GM13977 (cell line): ENCODE results near the gene RANBP17.
A peak's percentile ranks its signal among the peaks of the same experiment; 100 is the strongest.

Experiments used
- DNase-seq: peaks from one replicate; pipeline ENCODE4 v3.0.0; 2012; ENCODE audit warnings: low spot score
- in situ Hi-C: fragments of 300-500 bp; cut with MboI; formaldehyde crosslinking; loops from one replicate; pipeline ENCODE4 v1.12.0; 2022; ENCODE audit warnings: low sequenced_read_pairs, low pct_unique_long_range_greater_than_20kb, mixed read lengths, inconsistent platforms; ENCODE audit not compliant: unreplicated experiment
- TF ChIP-seq, protein P1 (sequence below): IDR thresholded peaks from 2 replicates; pipeline ENCODE4 v1.5.1; 2012; ENCODE audit warnings: mild to moderate bottlenecking, control low read depth; ENCODE audit not compliant: insufficient read depth; ENCODE audit errors: extremely low read depth, missing control alignments

RANBP17 gene

DNA sequence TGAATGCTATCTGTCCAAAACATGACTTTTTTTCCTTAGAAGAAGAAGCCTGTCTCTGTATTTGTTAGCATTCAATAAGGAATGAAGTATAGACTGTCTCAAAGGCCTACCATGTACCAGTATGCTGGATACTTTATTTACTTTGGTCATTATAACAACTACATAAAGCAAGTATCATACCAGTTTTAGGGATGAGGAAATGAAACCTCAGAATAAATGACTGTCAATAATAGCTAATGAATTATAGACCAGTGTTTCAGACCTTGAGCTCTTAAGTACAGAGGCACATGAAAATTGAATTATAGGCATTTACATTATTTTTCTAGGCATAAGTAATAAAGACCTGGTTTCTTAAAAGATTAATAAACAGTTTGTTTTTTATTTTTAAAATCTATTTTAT, 280.8 kb downstream of the RANBP17 start:
- in situ Hi-C loops = no loop called here
- TF ChIP-seq, protein P1, sequence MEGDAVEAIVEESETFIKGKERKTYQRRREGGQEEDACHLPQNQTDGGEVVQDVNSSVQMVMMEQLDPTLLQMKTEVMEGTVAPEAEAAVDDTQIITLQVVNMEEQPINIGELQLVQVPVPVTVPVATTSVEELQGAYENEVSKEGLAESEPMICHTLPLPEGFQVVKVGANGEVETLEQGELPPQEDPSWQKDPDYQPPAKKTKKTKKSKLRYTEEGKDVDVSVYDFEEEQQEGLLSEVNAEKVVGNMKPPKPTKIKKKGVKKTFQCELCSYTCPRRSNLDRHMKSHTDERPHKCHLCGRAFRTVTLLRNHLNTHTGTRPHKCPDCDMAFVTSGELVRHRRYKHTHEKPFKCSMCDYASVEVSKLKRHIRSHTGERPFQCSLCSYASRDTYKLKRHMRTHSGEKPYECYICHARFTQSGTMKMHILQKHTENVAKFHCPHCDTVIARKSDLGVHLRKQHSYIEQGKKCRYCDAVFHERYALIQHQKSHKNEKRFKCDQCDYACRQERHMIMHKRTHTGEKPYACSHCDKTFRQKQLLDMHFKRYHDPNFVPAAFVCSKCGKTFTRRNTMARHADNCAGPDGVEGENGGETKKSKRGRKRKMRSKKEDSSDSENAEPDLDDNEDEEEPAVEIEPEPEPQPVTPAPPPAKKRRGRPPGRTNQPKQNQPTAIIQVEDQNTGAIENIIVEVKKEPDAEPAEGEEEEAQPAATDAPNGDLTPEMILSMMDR = no peak
- no peak for DNase-seq

DNA sequence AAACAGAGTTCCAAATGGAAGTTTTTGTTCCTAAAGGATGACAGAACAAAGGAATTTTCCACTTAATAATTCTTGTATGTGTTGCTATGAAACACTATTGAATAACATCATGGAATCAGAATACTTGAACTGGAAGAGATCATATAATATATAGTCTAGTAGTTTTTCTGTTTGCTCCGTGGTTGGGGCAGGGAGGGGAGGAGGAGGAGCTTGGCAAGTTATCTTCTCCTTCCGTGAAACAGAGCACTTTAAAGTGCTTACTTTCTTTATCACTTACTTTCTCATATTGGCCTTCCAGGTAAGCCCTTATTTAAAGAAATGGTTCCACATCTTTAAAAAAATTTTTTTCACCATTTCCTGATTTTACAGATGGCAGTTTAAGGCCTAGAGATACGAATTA, 281.4 kb downstream of the RANBP17 start:
- DNase-seq = no peak
- in situ Hi-C loops = no loop called here
- TF ChIP-seq, protein P1 = no peak

DNA sequence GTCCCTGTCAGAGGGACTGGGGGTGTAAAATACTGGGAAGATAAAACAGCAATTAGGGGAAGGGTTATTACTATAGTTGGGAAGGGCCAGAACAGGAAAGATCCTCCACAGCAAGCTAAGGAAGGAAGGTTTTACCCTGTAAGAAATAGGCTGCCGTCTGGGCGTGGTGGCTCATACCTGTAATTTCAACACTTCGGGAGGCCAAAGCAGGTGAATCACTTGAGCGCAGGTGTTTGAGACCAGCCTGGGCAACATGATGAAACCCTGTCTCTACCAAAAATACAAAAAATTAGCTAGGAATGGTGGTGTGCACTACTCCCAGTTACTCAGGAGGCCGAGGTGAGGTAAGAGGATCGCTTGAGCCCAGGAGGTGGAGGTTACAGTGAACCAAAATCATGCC, 282.1 kb downstream of the RANBP17 start:
- in situ Hi-C loops = no loop called here
- DNase-seq = no peak
- TF ChIP-seq, protein P1 = no peak

DNA sequence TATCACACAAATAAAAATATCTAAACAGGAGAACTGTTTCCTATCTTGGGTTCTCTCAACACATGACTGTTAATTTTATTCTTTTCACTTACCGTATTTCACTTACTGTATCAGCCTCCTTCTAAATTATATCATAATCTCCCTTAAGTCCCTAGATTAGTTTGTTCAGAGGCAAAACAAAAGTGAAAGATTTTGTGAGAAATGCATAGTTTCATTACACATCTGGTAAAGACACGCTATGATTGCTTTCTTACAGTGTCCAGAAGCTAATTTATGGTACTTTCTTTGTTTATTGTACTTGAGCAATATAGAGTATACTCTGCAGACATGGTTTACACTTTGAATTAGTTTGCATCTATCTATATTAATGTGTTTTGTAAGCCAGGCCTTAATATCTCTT, 287.5 kb downstream of the RANBP17 start:
- no peak for DNase-seq
- TF ChIP-seq, protein P1 = no peak
- in situ Hi-C loops = no loop called here

DNA sequence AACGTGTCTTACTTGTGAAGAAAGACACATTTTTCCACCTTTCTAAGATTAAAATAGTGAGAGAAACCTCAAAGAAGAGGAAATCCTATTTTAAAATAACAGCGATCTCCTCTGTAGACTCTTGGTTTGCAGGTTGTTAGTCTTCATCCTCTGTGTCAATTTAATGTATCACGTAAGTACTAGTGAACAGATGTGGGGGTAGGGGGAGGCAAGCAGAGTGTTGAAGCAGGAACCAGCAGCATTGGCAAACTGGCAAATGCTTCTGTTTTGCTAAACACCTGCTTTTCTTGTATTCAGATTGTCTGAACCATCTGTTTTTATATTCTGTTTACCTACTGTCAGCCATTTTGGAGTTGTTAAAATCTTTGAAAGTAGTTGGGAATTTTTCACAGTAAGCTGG, 288.0 kb downstream of the RANBP17 start:
- DNase-seq = no peak
- in situ Hi-C loops = no loop called here
- TF ChIP-seq, protein P1 = no peak

DNA sequence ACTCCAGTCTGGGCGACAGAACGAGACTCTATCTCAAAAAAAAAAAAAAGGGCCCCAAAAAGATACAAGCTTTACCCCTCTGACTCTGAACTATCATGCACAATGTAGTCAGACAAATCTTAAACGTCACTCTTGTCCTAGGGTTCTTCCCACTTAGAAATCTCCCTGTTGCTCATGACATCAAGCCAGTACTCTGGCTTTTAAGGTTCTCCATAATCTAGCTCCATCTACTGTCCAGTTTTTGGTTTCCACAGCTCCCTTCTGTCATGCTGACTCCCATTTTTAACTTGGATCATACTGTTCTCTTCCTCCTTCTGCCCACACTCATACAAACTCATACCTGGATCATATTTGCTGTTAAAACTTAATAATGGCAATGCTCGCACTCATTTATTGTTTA, 290.6 kb downstream of the RANBP17 start:
- in situ Hi-C loops = no loop called here
- DNase-seq = no peak
- TF ChIP-seq, protein P1 = peak; percentile 4

DNA sequence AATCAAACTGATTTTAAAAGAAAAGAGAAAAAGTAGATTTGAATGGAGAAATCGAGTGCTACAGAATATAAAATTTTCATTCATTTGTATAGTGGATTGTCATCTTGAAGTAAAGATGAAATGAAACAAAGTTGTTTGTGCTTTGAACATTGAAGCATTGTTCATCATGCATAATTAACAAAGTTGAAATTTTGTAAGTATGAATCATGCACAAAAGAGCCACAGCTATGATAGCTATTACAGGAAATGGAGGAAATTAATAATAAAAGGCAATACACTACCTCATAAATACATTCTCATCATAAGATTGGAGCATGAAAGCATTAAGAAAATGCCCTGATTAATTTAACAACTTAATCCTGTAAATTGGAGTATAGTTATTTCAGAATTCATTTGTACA, 293.8 kb downstream of the RANBP17 start:
- TF ChIP-seq, protein P1 = no peak
- in situ Hi-C loops = no loop called here

More for the DNA sequence above, 293.8 kb downstream of the RANBP17 start:
- DNase-seq = no peak
